ENCODE results near the gene EIF5A2. TPM values are rescaled to one million over a fixed set of nuclear protein-coding genes. Genes with fewer than 3 reads are reported as not detected.
A peak's percentile ranks its signal among the peaks of the same experiment; 100 is the strongest.

The EIF5A2 gene
- polyA plus RNA-seq, result 1 to 10 TPM in 3 of 4 donors, under 1 TPM in 1; 0.54 to 5.2 (median 2.1) TPM
- long read RNA-seq, donor 1, result 0 reads
- long read RNA-seq, donor 2, full-length matches to known transcripts, result 4 of 4 reads
- long read RNA-seq, donor 2, partial matches to known transcripts, result 0 of 4 reads
- long read RNA-seq, donor 2, other reads (novel, unspliced or antisense), result 0 of 4 reads
- long read RNA-seq, donor 3, full-length matches to known transcripts, result 1 of 1 reads
- long read RNA-seq, donor 3, partial matches to known transcripts, result 0 of 1 reads
- long read RNA-seq, donor 3, other reads (novel, unspliced or antisense), result 0 of 1 reads
- long read RNA-seq, donor 4, result 0 reads
- long read RNA-seq, donor 5, result 0 reads
- long read RNA-seq, donor 6, full-length matches to known transcripts, result 4 of 9 reads
- long read RNA-seq, donor 6, partial matches to known transcripts, result 5 of 9 reads
- long read RNA-seq, donor 6, other reads (novel, unspliced or antisense), result 0 of 9 reads
- long read RNA-seq, donor 7, result 0 reads
- long read RNA-seq, donor 8, result 0 reads
- long read RNA-seq, donor 9, result 0 reads
- long read RNA-seq, donor 10, full-length matches to known transcripts, result 3 of 3 reads
- long read RNA-seq, donor 10, partial matches to known transcripts, result 0 of 3 reads
- long read RNA-seq, donor 10, other reads (novel, unspliced or antisense), result 0 of 3 reads

- Histone ChIP-seq H3K4me3 (ENCODE audit: low read depth in 1 of 3, low read length in 3 of 3) (peak within 1 kb of the TSS; percentile 57 to 77 (median 62)), H3K27me3 (ENCODE audit: control insufficient read depth in 3 of 3, insufficient read depth in 3 of 3, low read length in 3 of 3) (no peaks in the 10 kb centered on the region), H3K9me3 (ENCODE audit: control insufficient read depth in 2 of 2, insufficient read depth in 1 of 2, low read depth in 1 of 2, low read length in 1 of 2) (peaks cover 0 to 23% of the 10 kb centered on the region in 2 donors), H3K27ac (ENCODE audit: low read depth in 1 of 3, low read length in 2 of 3) (peak within 1 kb of the TSS; percentile 52 to 84 (median 78)), H3K36me3 (ENCODE audit: control insufficient read depth in 3 of 3, insufficient read depth in 2 of 3, low read depth in 1 of 3, low read length in 3 of 3) (peaks cover 0 to 4% (median 0%) of the 10 kb centered on the region in 3 donors), H3K4me1 (ENCODE audit: control insufficient read depth in 3 of 3, insufficient read depth in 2 of 3, low read depth in 1 of 3, low read length in 2 of 3) (peaks cover 0 to 12% (median 6%) of the 10 kb centered on the region in 3 donors)
- peak; percentile 97 for DNase-seq
- WGBS, 3 donors, result 14 to 22% (median 21%) methylated on average over 49 to 73 of the region's 73 CpGs
- no peak for FAIRE-seq
Observed at GRCh38 chr3:170908235-170909116, at the start of gene EIF5A2. Gene EIF5A2 (minus strand): TSS chr3:170908637. CDS start chr3:170907806, 831 bp downstream.

- Histone ChIP-seq H3K9me3 (ENCODE audit: control insufficient read depth in 2 of 2, insufficient read depth in 1 of 2, low read depth in 1 of 2, low read length in 1 of 2) (no peaks in the 10 kb centered on the region), H3K27me3 (ENCODE audit: control insufficient read depth in 3 of 3, insufficient read depth in 3 of 3, low read length in 3 of 3) (no peaks in the 10 kb centered on the region), H3K4me3 (ENCODE audit: low read depth in 1 of 3, low read length in 3 of 3) (no peak overlapping the region), H3K36me3 (ENCODE audit: control insufficient read depth in 3 of 3, insufficient read depth in 2 of 3, low read depth in 1 of 3, low read length in 3 of 3) (no peaks in the 10 kb centered on the region), H3K27ac (ENCODE audit: low read depth in 1 of 3, low read length in 2 of 3) (no peak overlapping the region), H3K4me1 (ENCODE audit: control insufficient read depth in 3 of 3, insufficient read depth in 2 of 3, low read depth in 1 of 3, low read length in 2 of 3) (peaks cover 0 to under 1% (median 0%) of the 10 kb centered on the region in 3 donors)
- FAIRE-seq, result no peak
- no peak for DNase-seq
Observed at GRCh38 chr3:170956647-170957046, 48.2 kb upstream of the EIF5A2 start.

DNA sequence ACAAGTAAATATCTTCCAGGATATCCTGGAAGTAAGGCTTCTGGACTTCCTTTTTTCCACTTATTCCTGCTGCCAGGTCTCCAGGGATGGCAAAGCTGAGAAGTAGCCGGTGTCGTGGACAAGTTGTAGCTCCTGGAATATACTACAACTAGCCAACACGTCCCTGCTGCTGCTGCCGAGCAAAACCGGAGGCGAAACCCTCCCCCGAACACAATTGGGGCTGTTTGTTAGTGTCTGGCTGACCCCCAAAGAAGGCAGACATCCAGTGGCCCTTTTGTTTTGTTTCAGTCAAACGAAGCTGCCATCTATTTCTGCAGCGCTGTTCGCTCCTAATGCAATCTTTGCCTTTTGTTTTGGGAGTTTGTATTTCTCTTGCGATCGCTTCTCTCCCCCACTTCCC, 45.3 kb upstream of the EIF5A2 start:
- WGBS, 3 donors, result 76 to 91% (median 87%) methylated on average over 12 of the region's 12 CpGs

GRCh38 chr3:170953229-170953628, 44.8 kb upstream of the EIF5A2 start:
- H3K4me1 ChIP-seq (ENCODE audit: control insufficient read depth in 3 of 3, insufficient read depth in 2 of 3, low read depth in 1 of 3, low read length in 2 of 3), result no peaks in the 10 kb centered on the region
- no peaks in the 10 kb centered on the region for H3K36me3 ChIP-seq (ENCODE audit: control insufficient read depth in 3 of 3, insufficient read depth in 2 of 3, low read depth in 1 of 3, low read length in 3 of 3)
- no peak for DNase-seq
- 86 to 91% (median 88%) methylated on average over 13 of the region's 13 CpGs for WGBS, 3 donors
- no peaks in the 10 kb centered on the region for H3K27me3 ChIP-seq (ENCODE audit: control insufficient read depth in 3 of 3, insufficient read depth in 3 of 3, low read length in 3 of 3)
- H3K4me3 ChIP-seq (ENCODE audit: low read depth in 1 of 3, low read length in 3 of 3), result no peak overlapping the region
- FAIRE-seq, result no peak
- H3K9me3 ChIP-seq (ENCODE audit: control insufficient read depth in 2 of 2, insufficient read depth in 1 of 2, low read depth in 1 of 2, low read length in 1 of 2), result no peaks in the 10 kb centered on the region
- H3K27ac ChIP-seq (ENCODE audit: low read depth in 1 of 3, low read length in 2 of 3), result no peak overlapping the region

More for the DNA sequence above, 45.3 kb upstream of the EIF5A2 start:
- Histone ChIP-seq H3K4me1 (ENCODE audit: control insufficient read depth in 3 of 3, insufficient read depth in 2 of 3, low read depth in 1 of 3, low read length in 2 of 3) (no peaks in the 10 kb centered on the region), H3K36me3 (ENCODE audit: control insufficient read depth in 3 of 3, insufficient read depth in 2 of 3, low read depth in 1 of 3, low read length in 3 of 3) (no peaks in the 10 kb centered on the region), H3K27ac (ENCODE audit: low read depth in 1 of 3, low read length in 2 of 3) (no peak overlapping the region), H3K4me3 (ENCODE audit: low read depth in 1 of 3, low read length in 3 of 3) (no peak overlapping the region), H3K9me3 (ENCODE audit: control insufficient read depth in 2 of 2, insufficient read depth in 1 of 2, low read depth in 1 of 2, low read length in 1 of 2) (no peaks in the 10 kb centered on the region), H3K27me3 (ENCODE audit: control insufficient read depth in 3 of 3, insufficient read depth in 3 of 3, low read length in 3 of 3) (no peaks in the 10 kb centered on the region)
- no peak for DNase-seq
- FAIRE-seq, result no peak

DNA sequence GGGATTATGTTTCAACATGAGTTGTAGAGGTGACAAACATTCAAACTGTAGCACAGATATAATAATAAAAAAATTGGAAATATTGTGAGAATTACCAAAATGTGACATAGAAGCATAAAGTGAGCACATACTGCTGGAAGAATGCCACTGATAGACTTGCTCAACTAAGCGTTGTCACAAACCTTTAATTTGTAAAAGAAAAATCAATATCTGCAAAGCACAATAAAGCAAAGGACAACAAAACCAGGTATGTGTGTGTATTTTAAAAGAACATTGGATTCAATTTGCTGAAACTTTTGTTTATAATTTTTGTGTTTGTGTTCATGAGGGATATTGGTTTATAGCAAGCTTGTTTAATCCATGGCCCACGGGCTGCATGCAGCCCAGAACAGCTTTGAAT, 40.8 kb upstream of the EIF5A2 start:
- no peak overlapping the region for H3K27ac ChIP-seq (ENCODE audit: low read depth in 1 of 3, low read length in 2 of 3)
- H3K9me3 ChIP-seq (ENCODE audit: control insufficient read depth in 2 of 2, insufficient read depth in 1 of 2, low read depth in 1 of 2, low read length in 1 of 2), result peaks cover 0 to 7% of the 10 kb centered on the region in 2 donors
- no peaks in the 10 kb centered on the region for H3K4me1 ChIP-seq (ENCODE audit: control insufficient read depth in 3 of 3, insufficient read depth in 2 of 3, low read depth in 1 of 3, low read length in 2 of 3)
- no peak overlapping the region for H3K4me3 ChIP-seq (ENCODE audit: low read depth in 1 of 3, low read length in 3 of 3)
- DNase-seq (no peak), FAIRE-seq (no peak)
- 55 to 72% (median 59%) methylated on average over 2 of the region's 2 CpGs for WGBS, 3 donors
- no peaks in the 10 kb centered on the region for H3K27me3 ChIP-seq (ENCODE audit: control insufficient read depth in 3 of 3, insufficient read depth in 3 of 3, low read length in 3 of 3)
- no peaks in the 10 kb centered on the region for H3K36me3 ChIP-seq (ENCODE audit: control insufficient read depth in 3 of 3, insufficient read depth in 2 of 3, low read depth in 1 of 3, low read length in 3 of 3)

- DNase-seq (no peak), FAIRE-seq (no peak)
- Histone ChIP-seq H3K27ac (ENCODE audit: low read depth in 1 of 3, low read length in 2 of 3) (no peak overlapping the region), H3K4me3 (ENCODE audit: low read depth in 1 of 3, low read length in 3 of 3) (no peak overlapping the region), H3K4me1 (ENCODE audit: control insufficient read depth in 3 of 3, insufficient read depth in 2 of 3, low read depth in 1 of 3, low read length in 2 of 3) (no peaks in the 10 kb centered on the region), H3K9me3 (ENCODE audit: control insufficient read depth in 2 of 2, insufficient read depth in 1 of 2, low read depth in 1 of 2, low read length in 1 of 2) (peaks cover 0 to 9% of the 10 kb centered on the region in 2 donors), H3K36me3 (ENCODE audit: control insufficient read depth in 3 of 3, insufficient read depth in 2 of 3, low read depth in 1 of 3, low read length in 3 of 3) (no peaks in the 10 kb centered on the region), H3K27me3 (ENCODE audit: control insufficient read depth in 3 of 3, insufficient read depth in 3 of 3, low read length in 3 of 3) (no peaks in the 10 kb centered on the region)
- WGBS, 3 donors, result 96% methylated on average over 21 to 25 of the region's 25 CpGs
Observed at GRCh38 chr3:170947018-170947769, 38.8 kb upstream of the EIF5A2 start.

- Histone ChIP-seq H3K27me3 (ENCODE audit: control insufficient read depth in 3 of 3, insufficient read depth in 3 of 3, low read length in 3 of 3) (no peaks in the 10 kb centered on the region), H3K36me3 (ENCODE audit: control insufficient read depth in 3 of 3, insufficient read depth in 2 of 3, low read depth in 1 of 3, low read length in 3 of 3) (no peaks in the 10 kb centered on the region), H3K4me1 (ENCODE audit: control insufficient read depth in 3 of 3, insufficient read depth in 2 of 3, low read depth in 1 of 3, low read length in 2 of 3) (no peaks in the 10 kb centered on the region), H3K4me3 (ENCODE audit: low read depth in 1 of 3, low read length in 3 of 3) (no peak overlapping the region), H3K9me3 (ENCODE audit: control insufficient read depth in 2 of 2, insufficient read depth in 1 of 2, low read depth in 1 of 2, low read length in 1 of 2) (peaks cover 0 to 20% of the 10 kb centered on the region in 2 donors), H3K27ac (ENCODE audit: low read depth in 1 of 3, low read length in 2 of 3) (no peak overlapping the region)
- DNase-seq, result no peak
- no peak for FAIRE-seq
Observed at GRCh38 chr3:170942011-170942410, 33.6 kb upstream of the EIF5A2 start.

DNA sequence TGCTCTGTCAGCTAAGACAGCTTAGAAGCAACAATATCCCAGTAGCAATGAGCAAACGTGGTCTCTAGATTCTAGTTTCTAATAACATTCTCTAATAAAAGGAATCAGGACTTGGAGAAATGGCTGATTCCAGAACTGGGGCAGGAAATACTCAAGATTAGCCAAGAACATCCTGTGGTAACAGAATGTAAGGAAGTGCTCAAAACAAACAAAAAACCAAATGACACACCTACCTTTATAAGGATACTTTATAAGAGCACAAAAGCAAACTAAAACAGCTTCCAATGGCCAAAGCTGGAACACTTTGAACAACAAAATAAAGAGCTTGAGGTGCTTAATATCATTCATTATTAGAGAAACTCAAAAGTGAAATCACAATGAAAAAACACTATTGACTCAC, 33.1 kb upstream of the EIF5A2 start:
- Histone ChIP-seq H3K27me3 (ENCODE audit: control insufficient read depth in 3 of 3, insufficient read depth in 3 of 3, low read length in 3 of 3) (no peaks in the 10 kb centered on the region), H3K9me3 (ENCODE audit: control insufficient read depth in 2 of 2, insufficient read depth in 1 of 2, low read depth in 1 of 2, low read length in 1 of 2) (peaks cover 0 to 19% of the 10 kb centered on the region in 2 donors), H3K36me3 (ENCODE audit: control insufficient read depth in 3 of 3, insufficient read depth in 2 of 3, low read depth in 1 of 3, low read length in 3 of 3) (no peaks in the 10 kb centered on the region), H3K4me3 (ENCODE audit: low read depth in 1 of 3, low read length in 3 of 3) (no peak overlapping the region), H3K27ac (ENCODE audit: low read depth in 1 of 3, low read length in 2 of 3) (no peak overlapping the region), H3K4me1 (ENCODE audit: control insufficient read depth in 3 of 3, insufficient read depth in 2 of 3, low read depth in 1 of 3, low read length in 2 of 3) (no peaks in the 10 kb centered on the region)
- FAIRE-seq, result no peak
- no peak for DNase-seq
- WGBS, 3 donors, result 63 to 76% (median 71%) methylated on average over 1 of the region's 1 CpG

Data from small intestine (tissue), 16 donors.